ENCODE data around the gene CGB2. TPM values are rescaled to one million over a fixed set of nuclear protein-coding genes. Genes with fewer than 3 reads are reported as not detected.
"Not testable (repeated sequence)": the region's sequence is repeated elsewhere in the genome, so short reads cannot be mapped to it uniquely, and the experiment has no call there.

Gene CGB2
- total RNA-seq, 4 donors from 2014 or later: not detected

DNA sequence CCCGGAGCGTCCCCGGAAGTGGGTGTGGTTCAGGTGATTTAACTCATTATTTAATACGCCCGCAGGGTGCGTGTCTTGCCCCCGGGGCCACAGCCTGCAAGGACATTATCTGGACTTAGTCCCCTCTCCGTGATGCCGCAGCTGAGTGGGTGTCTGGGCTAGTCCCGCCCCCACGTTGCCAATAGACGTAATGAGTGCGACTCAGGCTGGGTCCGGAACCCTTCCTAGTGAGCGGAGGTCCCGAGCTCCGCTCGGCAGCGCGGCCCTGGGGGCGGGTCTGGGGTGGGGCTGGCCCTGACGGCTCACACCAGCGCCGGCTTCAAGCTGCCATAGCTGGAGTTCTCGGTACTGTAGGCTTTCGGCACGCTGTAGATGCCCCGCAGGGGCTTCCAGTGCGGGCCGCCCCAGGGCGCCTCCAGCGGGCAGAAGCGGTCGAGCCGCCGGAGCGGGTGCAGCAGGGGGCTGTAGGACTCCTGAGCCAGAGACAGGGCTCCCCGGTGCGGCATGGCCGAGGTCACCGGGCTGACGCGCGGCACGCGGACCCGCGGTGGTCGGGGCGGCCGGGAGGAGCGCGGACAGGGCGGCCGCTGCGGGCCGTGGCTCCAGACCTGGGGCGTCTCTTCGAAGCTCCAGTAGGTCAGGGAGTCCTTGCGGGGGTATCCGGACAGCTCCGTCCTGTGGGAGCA is 13.9 kb upstream of the CGB2 start:
- 0% methylated on average over 2 of the region's 62 CpGs; no CpG with 5 or more reads in 1 of the 2 donors for whole genome bisulfite sequencing, 2 donors (ENCODE audit: low coverage in 1 of 2)
- H3K9me3 ChIP-seq: no peaks in the 10 kb centered on the region
- peak overlapping the region in 1 of 4 donors; percentile 27 for H3K27ac ChIP-seq

GRCh38 chr19:49018388-49019241 is 13.1 kb upstream of the CGB2 start:
- Histone ChIP-seq H3K27me3 (peaks cover 54% of the 10 kb centered on the region), H3K4me1 (peaks cover 0 to 27% (median 7%) of the 10 kb centered on the region in 3 donors), H3K27ac (peak overlapping the region in 1 of 4 donors; percentile 27), H3K36me3 (peaks cover 0 to 28% of the 10 kb centered on the region in 2 donors), H3K4me3 (peak overlapping the region; percentile 25 to 53)
- ATAC-seq, H3K9me3 ChIP-seq: not testable (repeated sequence)
- 0 to 1% methylated on average over 1 to 13 of the region's 50 CpGs for WGBS, 2 donors (ENCODE audit: low coverage in 1 of 2)

More for the DNA sequence above, 13.9 kb upstream of the CGB2 start:
- Histone ChIP-seq H3K36me3 (peaks cover 0 to 36% of the 10 kb centered on the region in 2 donors), H3K4me1 (peaks cover 0 to 27% (median 7%) of the 10 kb centered on the region in 3 donors), H3K4me3 (peak overlapping the region; percentile 25 to 53), H3K27me3 (peaks cover 54% of the 10 kb centered on the region)
- peak; percentile 70 for ATAC-seq
- TF ChIP-seq CTCF (IDR thresholded peaks at IDR 0.05): peak in 3 of 4 experiments; percentile 31 to 57 (median 57)
- TF ChIP-seq EP300 (IDR thresholded peaks at IDR 0.05): no peak

- TF ChIP-seq POLR2AphosphoS5 (IDR thresholded peaks at IDR 0.05) (no peak), POLR2A (IDR thresholded peaks at IDR 0.05) (no peak), CTCF (IDR thresholded peaks at IDR 0.05) (no peak), EP300 (IDR thresholded peaks at IDR 0.05) (no peak)
- WGBS, 2 donors (ENCODE audit: low coverage in 1 of 2): 15 to 34% methylated on average over 6 to 28 of the region's 41 CpGs
- H3K9me3 ChIP-seq: no peaks in the 10 kb centered on the region
- H3K27ac ChIP-seq: no peak overlapping the region
- H3K4me3 ChIP-seq: peak overlapping the region in 1 of 2 donors; percentile 53
- H3K36me3 ChIP-seq: peaks cover 0 to 21% of the 10 kb centered on the region in 2 donors
- H3K27me3 ChIP-seq: peaks cover 54% of the 10 kb centered on the region
- peak; percentile 24 for ATAC-seq
- H3K4me1 ChIP-seq: peaks cover 0 to 27% (median 7%) of the 10 kb centered on the region in 3 donors
Measured at GRCh38 chr19:49019242-49019932, 12.3 kb upstream of the CGB2 start.

GRCh38 chr19:49020342-49020741 is 11.3 kb upstream of the CGB2 start:
- Histone ChIP-seq H3K27ac (no peak overlapping the region), H3K36me3 (peaks cover 0 to 12% of the 10 kb centered on the region in 2 donors), H3K9me3 (no peaks in the 10 kb centered on the region), H3K27me3 (peaks cover 54% of the 10 kb centered on the region), H3K4me3 (no peak overlapping the region), H3K4me1 (peaks cover 0 to 27% (median 7%) of the 10 kb centered on the region in 3 donors)
- TF ChIP-seq POLR2A (IDR thresholded peaks at IDR 0.05) (no peak), EP300 (IDR thresholded peaks at IDR 0.05) (no peak), CTCF (IDR thresholded peaks at IDR 0.05) (no peak), POLR2AphosphoS5 (IDR thresholded peaks at IDR 0.05) (no peak)
- ATAC-seq: no peak
- WGBS, 2 donors (ENCODE audit: low coverage in 1 of 2): 50% methylated on average over 1 of the region's 11 CpGs; no CpG with 5 or more reads in 1 of the 2 donors
